Type B pancreatic cell (in vitro differentiated cells): ENCODE results near the gene TRIM3. TPM values are rescaled to one million over a fixed set of nuclear protein-coding genes. Genes with fewer than 3 reads are reported as not detected.

Experiments used
- DNase-seq: peaks from one replicate; pipeline ENCODE4 v3.0.0; 2021; ENCODE audit warnings: mixed read lengths; ENCODE audit not compliant: unreplicated experiment; ENCODE audit errors: extremely low spot score
- H3K27ac Mint-ChIP-seq: 2 replicates; pipeline ENCODE4 v1.8.0; 2021; ENCODE audit warnings: mild to moderate bottlenecking, mixed read lengths
- H3K27me3 Mint-ChIP-seq: 2 replicates; pipeline ENCODE4 v1.8.0; 2021; ENCODE audit warnings: mixed read lengths
- H3K36me3 Mint-ChIP-seq: 2 replicates; pipeline ENCODE4 v1.8.0; 2021; ENCODE audit warnings: mixed read lengths
- H3K4me1 Mint-ChIP-seq: one replicate; pipeline ENCODE4 v1.8.0; 2021; ENCODE audit warnings: mixed read lengths; ENCODE audit not compliant: unreplicated experiment
- H3K4me3 Mint-ChIP-seq: 2 replicates; pipeline ENCODE4 v1.8.0; 2021; ENCODE audit warnings: mild to moderate bottlenecking, mixed read lengths
- H3K9me3 Mint-ChIP-seq: 2 replicates; pipeline ENCODE4 v1.8.0; 2021; ENCODE audit warnings: mixed read lengths
- total RNA-seq: library from RNA; stranded (reverse); gene quantifications from 2 replicates; pipeline ENCODE4 v1.2.1, GENCODE V29; 2021; ENCODE audit warnings: low replicate concordance
- TF ChIP-seq, protein P1 (sequence below): fragments of 200-600 bp; sonication (generic); conservative IDR thresholded peaks from 2 replicates; pipeline ENCODE4 v1.5.0; 2021; ENCODE audit warnings: antibody characterized with exemption, mild to moderate bottlenecking

The TRIM3 gene
- total RNA-seq, 1 donor from 2014 or later, result 22.9 TPM

DNA sequence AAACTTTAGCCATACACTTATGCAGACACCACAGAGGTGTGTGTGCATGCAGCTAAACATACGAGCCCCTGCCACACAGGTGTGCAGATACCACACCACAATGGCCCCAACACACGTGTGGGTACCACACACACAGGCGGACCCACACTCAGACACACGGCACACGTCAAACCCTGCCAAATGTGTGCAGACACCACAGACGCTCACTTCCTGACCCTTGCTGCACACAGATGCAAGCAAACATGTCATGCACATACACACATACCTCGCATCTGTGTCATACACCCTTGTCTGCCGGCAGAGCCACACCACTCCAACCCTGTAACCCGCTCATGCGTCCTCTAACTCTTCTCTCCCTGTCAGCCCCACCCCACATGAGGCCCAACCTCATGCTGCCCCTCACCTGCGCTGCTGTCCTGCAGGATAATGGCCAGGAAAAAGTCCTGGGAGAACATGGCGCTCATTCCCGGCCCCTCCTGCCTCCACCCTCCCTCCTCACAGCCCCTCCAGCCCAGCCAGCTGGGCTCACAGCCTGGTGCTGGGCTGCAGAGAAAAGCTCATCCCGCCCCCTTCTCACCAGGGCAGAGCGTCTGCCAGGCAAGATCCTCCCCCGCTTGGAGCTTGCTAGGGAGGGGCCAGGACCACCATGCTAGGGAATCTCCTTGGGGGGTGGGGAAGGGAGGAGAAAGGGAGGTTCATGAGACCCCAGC, 69.2 kb downstream of the TRIM3 start:
- TF ChIP-seq, protein P1, sequence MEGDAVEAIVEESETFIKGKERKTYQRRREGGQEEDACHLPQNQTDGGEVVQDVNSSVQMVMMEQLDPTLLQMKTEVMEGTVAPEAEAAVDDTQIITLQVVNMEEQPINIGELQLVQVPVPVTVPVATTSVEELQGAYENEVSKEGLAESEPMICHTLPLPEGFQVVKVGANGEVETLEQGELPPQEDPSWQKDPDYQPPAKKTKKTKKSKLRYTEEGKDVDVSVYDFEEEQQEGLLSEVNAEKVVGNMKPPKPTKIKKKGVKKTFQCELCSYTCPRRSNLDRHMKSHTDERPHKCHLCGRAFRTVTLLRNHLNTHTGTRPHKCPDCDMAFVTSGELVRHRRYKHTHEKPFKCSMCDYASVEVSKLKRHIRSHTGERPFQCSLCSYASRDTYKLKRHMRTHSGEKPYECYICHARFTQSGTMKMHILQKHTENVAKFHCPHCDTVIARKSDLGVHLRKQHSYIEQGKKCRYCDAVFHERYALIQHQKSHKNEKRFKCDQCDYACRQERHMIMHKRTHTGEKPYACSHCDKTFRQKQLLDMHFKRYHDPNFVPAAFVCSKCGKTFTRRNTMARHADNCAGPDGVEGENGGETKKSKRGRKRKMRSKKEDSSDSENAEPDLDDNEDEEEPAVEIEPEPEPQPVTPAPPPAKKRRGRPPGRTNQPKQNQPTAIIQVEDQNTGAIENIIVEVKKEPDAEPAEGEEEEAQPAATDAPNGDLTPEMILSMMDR, result no peak
- Mint-ChIP-seq H3K27ac (no peak overlapping the region), H3K36me3 (peaks cover 12% of the 10 kb centered on the region), H3K4me1 (no peaks in the 10 kb centered on the region), H3K9me3 (no peaks in the 10 kb centered on the region), H3K4me3 (no peak overlapping the region), H3K27me3 (no peaks in the 10 kb centered on the region)
- DNase-seq, result no peak

DNA sequence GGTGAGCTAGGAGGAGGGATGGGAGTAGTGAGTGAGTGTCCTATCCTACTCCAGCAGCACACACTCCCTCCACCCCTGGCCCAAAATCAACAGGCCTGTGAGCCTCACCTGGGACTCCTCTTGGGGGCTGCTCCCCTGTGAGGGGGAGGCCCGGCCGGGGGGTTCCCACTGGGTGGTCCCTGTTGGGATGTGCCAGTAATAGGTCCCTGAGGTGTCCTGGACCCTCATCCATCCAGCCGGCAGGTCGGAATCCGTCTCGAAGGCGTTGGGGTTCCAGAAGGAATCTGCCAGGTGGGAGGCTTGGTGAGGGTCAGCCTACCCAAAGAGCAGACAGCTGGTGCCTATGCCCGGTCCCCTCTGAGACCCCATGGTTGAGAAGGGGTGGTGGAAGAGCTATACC, 70.2 kb downstream of the TRIM3 start:
- TF ChIP-seq, protein P1, result no peak
- Mint-ChIP-seq H3K9me3 (no peaks in the 10 kb centered on the region), H3K4me3 (no peak overlapping the region), H3K36me3 (peaks cover 16% of the 10 kb centered on the region), H3K27ac (no peak overlapping the region), H3K27me3 (no peaks in the 10 kb centered on the region), H3K4me1 (no peaks in the 10 kb centered on the region)
- no peak for DNase-seq

DNA sequence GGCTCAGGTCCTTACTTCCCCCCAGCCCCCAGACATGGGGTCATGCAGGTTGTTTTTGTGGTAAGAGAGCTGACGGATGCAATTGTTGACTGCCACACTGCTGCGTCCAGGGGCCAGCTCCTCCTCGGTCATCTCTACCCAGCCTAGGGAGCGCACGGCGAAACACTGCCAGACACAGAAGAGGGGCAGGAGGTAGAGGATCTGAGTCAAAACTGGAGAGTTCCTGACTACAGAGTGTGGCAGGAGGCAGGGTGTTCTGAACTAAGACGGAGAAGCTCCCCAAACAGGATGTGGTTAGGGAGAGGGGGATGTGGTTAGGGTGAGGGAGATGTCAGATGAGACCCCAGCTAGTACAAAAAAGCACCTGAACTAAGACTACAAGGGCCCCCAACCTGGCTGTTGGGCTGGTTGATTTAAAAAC, 71.2 kb downstream of the TRIM3 start:
- Mint-ChIP-seq H3K36me3 (peaks cover 12% of the 10 kb centered on the region), H3K9me3 (no peaks in the 10 kb centered on the region), H3K27me3 (no peaks in the 10 kb centered on the region), H3K4me1 (peaks cover 5% of the 10 kb centered on the region), H3K4me3 (no peak overlapping the region), H3K27ac (no peak overlapping the region)
- no peak for DNase-seq
- TF ChIP-seq, protein P1, result no peak

DNA sequence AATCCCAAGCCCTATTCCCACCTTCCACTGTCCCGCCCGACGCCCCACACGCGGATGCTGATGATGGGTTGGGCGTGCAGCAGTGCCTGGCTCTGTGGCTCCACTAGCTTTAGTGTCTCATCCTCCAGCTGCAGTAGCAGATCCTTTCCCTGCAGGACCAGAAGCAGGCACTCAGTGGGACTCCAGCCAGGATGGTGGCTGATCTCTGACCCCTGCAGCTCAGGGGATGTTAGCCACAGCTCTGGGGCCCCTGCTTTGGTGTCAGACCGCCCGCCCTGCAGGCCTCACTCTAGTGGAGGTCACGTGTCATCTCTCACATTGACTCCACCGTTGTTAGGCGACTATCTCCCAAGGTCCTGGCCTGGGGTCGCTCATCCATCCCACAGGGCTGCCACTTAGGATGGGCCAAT, 71.7 kb downstream of the TRIM3 start:
- Mint-ChIP-seq H3K9me3 (no peaks in the 10 kb centered on the region), H3K4me3 (no peak overlapping the region), H3K27me3 (no peaks in the 10 kb centered on the region), H3K4me1 (peaks cover 10% of the 10 kb centered on the region), H3K36me3 (peaks cover 15% of the 10 kb centered on the region), H3K27ac (no peak overlapping the region)
- no peak for DNase-seq
- TF ChIP-seq, protein P1, result no peak

DNA sequence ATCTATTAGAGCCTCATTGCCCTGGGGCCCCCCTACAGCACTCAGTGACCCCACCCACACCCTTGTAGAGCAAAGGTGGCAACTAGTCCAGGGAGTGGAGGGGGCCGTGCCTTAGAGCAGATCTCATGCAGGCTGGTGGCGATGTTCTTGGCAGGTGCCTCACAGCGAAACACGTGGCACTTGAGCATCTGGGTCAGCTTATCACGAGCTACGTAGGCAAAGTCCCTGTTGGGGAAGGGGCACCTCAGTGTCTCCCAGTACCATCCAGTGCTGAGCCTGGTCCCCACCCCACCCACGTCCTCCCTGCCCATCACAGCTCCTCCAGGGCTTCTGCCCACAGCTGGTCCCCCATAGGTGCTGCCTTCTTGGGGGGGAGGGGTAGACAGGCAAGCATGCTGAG, 72.3 kb downstream of the TRIM3 start:
- Mint-ChIP-seq H3K27ac (no peak overlapping the region), H3K9me3 (no peaks in the 10 kb centered on the region), H3K27me3 (no peaks in the 10 kb centered on the region), H3K4me3 (no peak overlapping the region), H3K36me3 (peaks cover 17% of the 10 kb centered on the region), H3K4me1 (peaks cover 13% of the 10 kb centered on the region)
- TF ChIP-seq, protein P1, result no peak
- no peak for DNase-seq
